ENCODE results near the gene TSEN54. TPM values are rescaled to one million over a fixed set of nuclear protein-coding genes. Genes with fewer than 3 reads are reported as not detected.
A peak's percentile ranks its signal among the peaks of the same experiment; 100 is the strongest.
"Not testable (repeated sequence)": the region's sequence is repeated elsewhere in the genome, so short reads cannot be mapped to it uniquely, and the experiment has no call there.

Gene TSEN54
- 10 to 100 TPM; 38.7 to 68.8 (median 55.0) TPM for polyA plus RNA-seq (ENCODE audit: insufficient read length in 4 of 4)

GRCh38 chr17:75516255-75516618 lies at the start of gene TSEN54:
Gene TSEN54, plus strand, starts transcription at chr17:75516528. Its CDS starts 33 bp downstream, at chr17:75516561.
- peak in 3 of 4 donors; percentile 77 to 83 (median 80) for DNase-seq (ENCODE audit: low read depth in 4 of 4, low spot score in 2 of 4)

GRCh38 chr17:75468291-75468754 lies 48.0 kb upstream of the TSEN54 start:
- DNase-seq (ENCODE audit: low read depth in 4 of 4, low spot score in 2 of 4) = no peak

GRCh38 chr17:75468779-75469373 lies 47.5 kb upstream of the TSEN54 start:
- DNase-seq (ENCODE audit: low read depth in 4 of 4, low spot score in 2 of 4) = no peak

- DNase-seq (ENCODE audit: low read depth in 4 of 4, low spot score in 2 of 4) = no peak
Measured at GRCh38 chr17:75471207-75471606, 45.1 kb upstream of the TSEN54 start.

- DNase-seq (ENCODE audit: low read depth in 4 of 4, low spot score in 2 of 4) = no peak
Measured at GRCh38 chr17:75472119-75472518, 44.2 kb upstream of the TSEN54 start.

GRCh38 chr17:75473246-75473645 lies 43.1 kb upstream of the TSEN54 start:
- no peak for DNase-seq (ENCODE audit: low read depth in 4 of 4, low spot score in 2 of 4)

- DNase-seq (ENCODE audit: low read depth in 4 of 4, low spot score in 2 of 4) = no peak
Measured at GRCh38 chr17:75474736-75475135, 41.6 kb upstream of the TSEN54 start.

- DNase-seq (ENCODE audit: low read depth in 4 of 4, low spot score in 2 of 4) = no peak
Measured at GRCh38 chr17:75475144-75475835, 41.0 kb upstream of the TSEN54 start.

GRCh38 chr17:75475851-75476250 lies 40.5 kb upstream of the TSEN54 start:
- peak in 1 of 4 donors; percentile 55 for DNase-seq (ENCODE audit: low read depth in 4 of 4, low spot score in 2 of 4)

GRCh38 chr17:75476271-75476671 lies 40.1 kb upstream of the TSEN54 start:
- no peak for DNase-seq (ENCODE audit: low read depth in 4 of 4, low spot score in 2 of 4)

GRCh38 chr17:75476752-75477489 lies 39.4 kb upstream of the TSEN54 start:
- no peak for DNase-seq (ENCODE audit: low read depth in 4 of 4, low spot score in 2 of 4)

GRCh38 chr17:75477490-75477862 lies 38.9 kb upstream of the TSEN54 start:
- DNase-seq (ENCODE audit: low read depth in 4 of 4, low spot score in 2 of 4) = not testable (repeated sequence)

GRCh38 chr17:75478508-75478907 lies 37.8 kb upstream of the TSEN54 start:
- DNase-seq (ENCODE audit: low read depth in 4 of 4, low spot score in 2 of 4) = peak in 3 of 4 donors; percentile 53 to 73 (median 62)

GRCh38 chr17:75480281-75480680 lies 36.0 kb upstream of the TSEN54 start:
- no peak for DNase-seq (ENCODE audit: low read depth in 4 of 4, low spot score in 2 of 4)

- no peak for DNase-seq (ENCODE audit: low read depth in 4 of 4, low spot score in 2 of 4)
Measured at GRCh38 chr17:75481194-75482068, 34.9 kb upstream of the TSEN54 start.

GRCh38 chr17:75482098-75482942 lies 34.0 kb upstream of the TSEN54 start:
- no peak for DNase-seq (ENCODE audit: low read depth in 4 of 4, low spot score in 2 of 4)

GRCh38 chr17:75485688-75486087 lies 30.6 kb upstream of the TSEN54 start:
- no peak for DNase-seq (ENCODE audit: low read depth in 4 of 4, low spot score in 2 of 4)

- no peak for DNase-seq (ENCODE audit: low read depth in 4 of 4, low spot score in 2 of 4)
Measured at GRCh38 chr17:75486151-75486550, 30.2 kb upstream of the TSEN54 start.

GRCh38 chr17:75486951-75487350 lies 29.4 kb upstream of the TSEN54 start:
- DNase-seq (ENCODE audit: low read depth in 4 of 4, low spot score in 2 of 4) = no peak

Data from left renal cortex interstitium (tissue), 4 donors.